Brain microvascular endothelial cell (primary cell): ENCODE results near the gene ATG2A.

Source experiments
- DNase-seq: peaks from one replicate; pipeline ENCODE4 v3.0.0-alpha.2; 2020
- H3K27ac ChIP-seq: fragments of 250-450 bp; sonication (Bioruptor Pico); 2 replicates; pipeline ENCODE4 v1.5.1; 2020; ENCODE audit warnings: mild to moderate bottlenecking, moderate library complexity
- H3K27me3 ChIP-seq: fragments of 250-450 bp; sonication (Bioruptor Pico); replicated peaks from 2 replicates; pipeline ENCODE4 v1.5.1; 2020; ENCODE audit warnings: mild to moderate bottlenecking
- H3K36me3 ChIP-seq: fragments of 250-450 bp; sonication (Bioruptor Pico); replicated peaks from 2 replicates; pipeline ENCODE4 v1.5.1; 2020; ENCODE audit warnings: mild to moderate bottlenecking
- H3K4me3 ChIP-seq: 2 replicates; pipeline ENCODE4 v1.5.1; 2011; ENCODE audit warnings: low read depth, mild to moderate bottlenecking, control low read depth, low read length, moderate library complexity
- in situ Hi-C: cut with HindIII; loops from 2 replicates; pipeline ENCODE4 v1.10.0; 2017; ENCODE audit warnings: low sequenced_read_pairs, low pct_ligation_motif_present
- TF ChIP-seq, protein P1 (sequence below): IDR thresholded peaks from 2 replicates; pipeline ENCODE4 v1.5.1; 2011; ENCODE audit warnings: low read depth, mild to moderate bottlenecking, moderate library complexity, low read length, control low read depth, inconsistent platforms; ENCODE audit errors: missing control alignments

The ATG2A gene

DNA sequence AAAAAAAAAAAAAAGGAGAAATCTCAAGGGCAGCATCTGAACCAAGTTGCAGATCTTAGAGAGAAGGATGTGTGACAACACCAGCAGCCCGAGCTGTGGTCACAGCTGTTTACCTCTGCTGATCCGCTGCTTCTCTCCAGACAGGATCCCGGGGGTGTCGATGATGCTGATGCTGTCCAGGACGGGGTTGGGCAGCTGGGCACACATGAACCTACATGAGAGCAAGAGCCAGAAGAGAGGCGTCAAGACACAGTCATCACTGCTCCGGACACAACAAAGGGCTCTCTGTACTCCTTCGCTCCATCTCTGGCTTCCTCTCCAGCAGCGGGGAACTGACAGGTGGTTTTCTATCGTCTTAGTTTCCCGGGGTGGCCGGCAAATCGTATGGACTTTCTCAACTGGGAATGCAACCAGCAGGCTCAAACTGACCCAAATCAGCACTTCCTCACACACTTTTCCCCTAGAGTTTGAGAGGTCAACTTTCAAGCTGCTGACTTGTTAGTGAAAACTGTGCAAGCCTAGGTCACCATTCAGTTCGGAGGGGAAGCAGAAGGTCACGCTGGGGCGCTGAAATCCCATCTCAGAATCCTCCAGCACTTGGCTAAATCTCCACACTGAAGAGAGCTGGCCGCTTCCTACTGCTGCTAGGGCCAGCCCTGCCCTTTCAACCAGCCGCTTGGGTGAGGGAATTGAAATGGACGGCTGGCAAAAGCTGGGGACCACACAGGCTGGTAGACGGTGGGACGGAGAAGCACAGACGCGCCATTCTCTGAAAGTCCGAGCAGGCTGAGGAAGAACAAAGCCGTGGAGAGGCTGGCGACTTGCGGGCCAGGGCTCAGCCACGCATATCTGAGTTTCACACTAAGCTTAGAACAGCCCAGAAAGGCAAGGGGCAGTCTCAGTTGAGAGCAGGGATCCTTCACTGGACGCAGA, 42.4 kb downstream of the ATG2A start:
- no peak overlapping the region for H3K4me3 ChIP-seq
- no peak for DNase-seq
- no peaks in the 10 kb centered on the region for H3K27me3 ChIP-seq
- TF ChIP-seq, protein P1, sequence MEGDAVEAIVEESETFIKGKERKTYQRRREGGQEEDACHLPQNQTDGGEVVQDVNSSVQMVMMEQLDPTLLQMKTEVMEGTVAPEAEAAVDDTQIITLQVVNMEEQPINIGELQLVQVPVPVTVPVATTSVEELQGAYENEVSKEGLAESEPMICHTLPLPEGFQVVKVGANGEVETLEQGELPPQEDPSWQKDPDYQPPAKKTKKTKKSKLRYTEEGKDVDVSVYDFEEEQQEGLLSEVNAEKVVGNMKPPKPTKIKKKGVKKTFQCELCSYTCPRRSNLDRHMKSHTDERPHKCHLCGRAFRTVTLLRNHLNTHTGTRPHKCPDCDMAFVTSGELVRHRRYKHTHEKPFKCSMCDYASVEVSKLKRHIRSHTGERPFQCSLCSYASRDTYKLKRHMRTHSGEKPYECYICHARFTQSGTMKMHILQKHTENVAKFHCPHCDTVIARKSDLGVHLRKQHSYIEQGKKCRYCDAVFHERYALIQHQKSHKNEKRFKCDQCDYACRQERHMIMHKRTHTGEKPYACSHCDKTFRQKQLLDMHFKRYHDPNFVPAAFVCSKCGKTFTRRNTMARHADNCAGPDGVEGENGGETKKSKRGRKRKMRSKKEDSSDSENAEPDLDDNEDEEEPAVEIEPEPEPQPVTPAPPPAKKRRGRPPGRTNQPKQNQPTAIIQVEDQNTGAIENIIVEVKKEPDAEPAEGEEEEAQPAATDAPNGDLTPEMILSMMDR = no peak
- in situ Hi-C loops = no loop called here
- H3K36me3 ChIP-seq = peaks cover 33% of the 10 kb centered on the region
- H3K27ac ChIP-seq = no peak overlapping the region

DNA sequence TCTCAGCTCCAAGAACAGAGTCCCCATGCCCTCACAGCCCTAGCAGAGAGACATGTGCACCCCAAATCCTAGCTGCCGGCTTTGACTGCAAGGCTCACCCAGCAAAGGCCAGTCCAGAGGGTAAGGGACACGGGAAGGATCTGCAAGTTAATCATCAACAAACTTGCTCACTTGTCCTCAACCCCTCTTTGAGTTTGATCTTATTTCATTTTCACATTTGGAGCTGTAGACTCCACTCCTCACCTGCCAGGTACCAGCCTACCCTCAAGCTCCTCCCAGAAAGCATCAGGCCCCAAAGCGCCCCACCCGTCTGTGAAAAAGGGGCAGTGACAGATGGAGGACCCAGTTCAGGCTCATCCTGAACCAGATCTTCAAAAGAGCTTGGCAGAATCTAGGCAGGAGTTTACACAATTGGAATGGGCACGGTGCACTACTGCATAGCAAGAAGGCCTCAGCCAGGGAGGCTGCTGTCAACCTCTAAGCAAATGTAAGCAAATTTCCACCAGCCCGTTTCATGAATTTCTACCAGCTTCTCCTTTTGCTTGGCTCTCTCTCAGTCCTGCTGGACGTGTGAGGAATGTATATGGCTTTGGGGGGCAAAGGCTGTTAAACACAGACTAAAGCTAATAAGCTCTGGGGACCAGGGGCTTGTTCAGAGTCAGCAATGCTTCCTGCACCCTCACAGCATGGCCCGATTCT, 44.1 kb downstream of the ATG2A start:
- H3K4me3 ChIP-seq = no peak overlapping the region
- in situ Hi-C loops = no loop called here
- no peaks in the 10 kb centered on the region for H3K27me3 ChIP-seq
- no peak for DNase-seq
- TF ChIP-seq, protein P1 = no peak
- no peak overlapping the region for H3K27ac ChIP-seq
- peaks cover 33% of the 10 kb centered on the region for H3K36me3 ChIP-seq

DNA sequence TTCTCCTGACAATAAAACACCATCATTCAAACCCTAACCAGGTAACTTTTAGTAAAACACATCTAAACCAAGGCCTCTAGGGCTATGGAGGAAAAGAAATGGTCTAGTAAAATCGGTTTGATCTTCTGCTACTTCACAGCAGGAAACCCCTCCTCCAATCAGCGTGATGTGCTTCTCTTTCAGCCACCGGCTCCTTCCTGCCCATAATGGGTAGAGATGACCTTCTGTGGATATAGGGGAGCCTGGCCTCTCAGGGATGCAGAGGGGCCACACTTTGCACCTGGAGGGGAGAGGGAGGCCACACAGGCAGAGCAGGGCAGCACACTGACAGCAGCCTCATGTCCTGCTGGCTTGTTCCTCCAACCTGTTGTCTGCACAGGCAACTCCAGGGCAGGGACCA, 45.5 kb downstream of the ATG2A start:
- H3K27me3 ChIP-seq = no peaks in the 10 kb centered on the region
- H3K36me3 ChIP-seq = peaks cover 33% of the 10 kb centered on the region
- TF ChIP-seq, protein P1 = no peak
- no peak overlapping the region for H3K4me3 ChIP-seq
- H3K27ac ChIP-seq = no peak overlapping the region
- in situ Hi-C loops = no loop called here
- DNase-seq = no peak

DNA sequence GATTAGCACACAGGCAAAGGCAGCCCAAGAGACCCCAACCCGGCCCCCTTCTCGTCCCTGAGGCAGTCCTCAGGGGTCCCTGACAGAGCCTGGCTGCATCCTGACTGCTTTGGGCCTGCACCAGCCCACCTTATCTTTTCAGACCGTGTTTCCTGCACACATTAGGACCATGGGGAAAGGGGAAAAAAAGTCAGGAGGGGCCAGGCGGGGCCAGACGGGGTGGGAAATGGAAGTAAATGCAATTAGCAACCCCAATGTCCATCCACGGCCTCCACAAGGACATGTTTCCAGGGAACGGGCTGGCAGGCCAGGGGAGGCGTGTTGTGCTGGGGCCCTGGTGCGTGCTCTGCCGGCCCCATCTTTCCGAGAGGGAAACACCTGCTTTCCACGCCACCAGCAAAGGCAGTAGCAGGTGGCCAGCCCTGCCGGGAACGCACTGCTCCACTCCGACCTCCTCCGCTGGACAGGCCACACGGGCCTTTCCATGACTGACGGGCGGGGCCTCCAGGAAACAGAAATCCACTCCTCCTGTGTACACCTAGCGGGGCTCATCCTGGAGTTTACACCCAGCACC, 46.0 kb downstream of the ATG2A start:
- no peak overlapping the region for H3K4me3 ChIP-seq
- no peaks in the 10 kb centered on the region for H3K27me3 ChIP-seq
- TF ChIP-seq, protein P1 = no peak
- H3K27ac ChIP-seq = peak overlapping the region; percentile 76
- peaks cover 33% of the 10 kb centered on the region for H3K36me3 ChIP-seq
- in situ Hi-C loops = no loop called here
- DNase-seq = no peak

DNA sequence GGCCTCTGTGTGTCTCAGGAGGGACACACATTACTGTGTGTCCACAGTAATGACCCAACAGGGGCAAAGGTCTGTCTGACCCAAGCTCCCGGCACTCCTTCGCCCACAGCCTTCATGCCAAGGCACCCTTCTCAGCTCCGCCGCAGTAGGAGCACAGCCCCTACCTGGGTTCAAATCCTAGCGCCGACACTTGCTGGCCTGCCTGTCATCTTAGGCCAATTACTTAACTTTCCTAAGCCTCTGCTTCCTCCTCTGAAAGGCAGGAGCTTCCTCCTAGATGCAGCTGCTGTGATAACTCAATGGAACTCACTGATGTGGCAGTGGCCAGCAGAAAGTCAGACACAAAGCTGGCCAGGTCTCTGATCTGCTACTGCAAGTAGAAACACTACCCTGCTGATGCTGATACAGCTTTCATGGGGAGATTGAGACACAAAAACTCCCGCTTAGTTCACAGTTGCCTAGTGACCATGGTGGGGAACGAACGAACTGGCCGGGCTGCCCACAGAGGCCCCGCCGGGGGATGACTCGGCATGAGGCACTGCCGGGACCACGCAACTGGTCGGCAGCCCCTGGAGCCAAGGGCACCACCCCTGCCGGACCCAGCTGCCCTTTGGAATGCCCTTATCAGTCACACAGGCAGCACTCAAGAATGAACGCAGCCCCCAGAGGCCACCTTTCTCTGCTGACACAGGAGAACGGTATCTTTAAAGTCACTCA, 46.7 kb downstream of the ATG2A start:
- peak overlapping the region; percentile 76 for H3K27ac ChIP-seq
- H3K36me3 ChIP-seq = peaks cover 33% of the 10 kb centered on the region
- DNase-seq = peak; percentile 58
- TF ChIP-seq, protein P1 = no peak
- no peaks in the 10 kb centered on the region for H3K27me3 ChIP-seq
- in situ Hi-C loops = no loop called here
- no peak overlapping the region for H3K4me3 ChIP-seq
